NCI-H2227 (cell line): ENCODE measurements around the gene PLBD2.
A peak's percentile ranks its signal among the peaks of the same experiment; 100 is the strongest.

ENCODE experiments used
- DNase-seq: peaks from one replicate; lab custom pipeline; 2025; ENCODE audit not compliant: unreplicated experiment; lab: John Stamatoyannopoulos, UW

PLBD2 gene

GRCh38 chr12:113368331-113368730 is 9.9 kb downstream of the PLBD2 start:
- DNase-seq: no peak

DNA sequence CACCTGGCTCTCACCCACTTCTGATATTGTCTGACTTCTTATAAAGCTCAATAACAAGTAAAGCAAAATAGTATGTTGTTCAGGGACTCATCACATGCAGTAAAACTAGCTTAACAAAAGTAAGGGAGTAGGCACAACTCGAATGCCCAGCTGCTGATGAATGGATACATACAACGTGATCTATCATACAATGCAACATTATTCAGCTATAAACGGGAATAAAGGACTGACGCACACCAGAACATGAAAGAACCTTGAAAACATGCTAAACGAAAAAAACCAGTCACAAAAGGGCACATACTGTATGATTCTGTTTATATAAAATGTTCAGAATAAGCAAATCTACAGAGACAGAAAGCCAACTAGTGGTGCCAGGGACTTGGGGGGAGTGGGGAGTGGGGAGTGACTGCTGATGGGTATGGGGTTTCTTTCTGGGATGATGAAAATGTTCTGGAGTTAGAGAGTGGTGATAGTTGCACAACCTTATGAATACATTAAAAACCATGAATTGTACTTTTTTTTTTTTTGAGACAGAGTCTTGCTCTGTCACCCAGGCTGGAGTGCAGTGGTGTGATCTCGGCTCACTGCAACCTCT is 11.1 kb downstream of the PLBD2 start:
- DNase-seq: no peak

- DNase-seq: no peak
These were observed 12.7 kb downstream of the PLBD2 start for GRCh38 chr12:113370923-113371682.

- no peak for DNase-seq
These were observed 13.4 kb downstream of the PLBD2 start for GRCh38 chr12:113371808-113372207.

DNA sequence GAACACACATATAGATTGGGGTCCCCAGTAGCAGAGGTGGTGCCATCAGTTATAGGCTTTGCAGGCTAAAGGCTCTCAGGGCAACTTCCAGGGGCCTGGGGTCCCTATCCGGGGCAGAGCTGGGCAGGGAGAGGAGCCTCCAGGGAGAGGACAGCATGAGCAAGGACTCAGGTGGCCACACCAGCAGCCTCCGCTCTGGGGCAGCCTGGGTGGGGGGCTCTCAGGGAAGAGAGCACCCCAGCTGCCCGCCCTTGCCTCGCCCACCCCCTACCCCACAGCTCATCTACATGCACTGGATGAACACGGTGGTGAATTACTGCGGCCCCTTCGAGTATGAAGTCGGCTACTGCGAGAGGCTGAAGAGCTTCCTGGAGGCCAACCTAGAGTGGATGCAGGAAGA is 14.0 kb downstream of the PLBD2 start:
- DNase-seq: no peak

DNA sequence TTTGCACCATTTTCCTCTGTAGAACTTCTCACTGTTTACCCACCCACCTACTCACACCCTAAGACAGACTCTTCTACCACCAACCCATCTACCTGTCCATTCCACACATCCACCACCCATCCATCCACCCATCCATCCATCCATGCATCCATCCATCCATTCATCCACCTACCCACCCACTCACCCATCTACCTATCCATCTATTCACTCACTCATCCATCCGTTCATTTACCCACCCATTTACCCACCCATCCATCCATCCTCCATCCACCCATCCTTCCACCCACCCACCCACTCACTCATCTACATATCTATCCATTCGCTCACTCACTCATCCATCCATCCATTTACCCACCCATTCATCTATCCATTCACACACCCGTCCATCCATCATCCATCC is 15.1 kb downstream of the PLBD2 start:
- DNase-seq: no peak

- no peak for DNase-seq
These were observed 15.6 kb downstream of the PLBD2 start for GRCh38 chr12:113373969-113374368.

GRCh38 chr12:113374823-113375428 is 16.5 kb downstream of the PLBD2 start:
- DNase-seq: no peak

DNA sequence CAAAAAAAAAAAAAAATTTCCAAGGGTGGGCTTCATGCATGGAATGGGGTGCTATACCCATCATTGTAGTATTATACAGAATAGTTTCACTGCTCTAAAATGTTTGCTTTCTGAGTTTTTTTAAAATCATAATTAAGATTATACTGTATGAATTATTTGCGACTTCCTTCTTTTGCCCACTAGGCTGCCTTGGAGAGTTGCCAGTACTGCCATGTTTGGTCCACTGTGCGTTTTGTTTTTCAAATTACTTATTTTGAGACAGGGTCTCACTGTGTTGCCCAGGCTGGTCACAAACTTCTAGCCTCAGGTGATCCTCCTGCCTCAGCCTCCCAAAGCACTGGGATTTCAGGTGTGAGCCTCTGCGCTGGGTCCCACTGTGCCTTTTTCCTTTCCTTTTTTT is 19.9 kb downstream of the PLBD2 start:
- DNase-seq: no peak

DNA sequence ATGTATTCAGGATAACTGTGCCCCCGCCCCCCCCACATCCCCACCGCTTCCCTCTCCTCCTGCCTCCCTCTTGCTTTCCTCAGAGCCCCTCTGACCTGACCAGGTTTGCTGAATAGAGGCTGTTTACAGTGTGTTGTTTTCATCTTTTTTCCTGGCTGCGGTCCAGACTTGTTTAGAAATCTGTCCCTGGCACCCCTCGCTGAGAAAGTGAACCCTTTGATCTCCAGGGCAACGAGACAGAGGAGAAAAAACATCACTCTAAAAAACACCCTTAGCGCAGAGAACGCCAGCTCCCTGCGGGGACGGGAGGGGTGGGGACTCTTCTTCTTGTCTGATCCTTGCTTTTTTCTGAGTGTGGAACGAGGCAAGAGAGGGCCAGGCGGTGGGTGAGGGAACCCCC is 22.8 kb downstream of the PLBD2 start:
- peak; percentile 92 for DNase-seq

DNA sequence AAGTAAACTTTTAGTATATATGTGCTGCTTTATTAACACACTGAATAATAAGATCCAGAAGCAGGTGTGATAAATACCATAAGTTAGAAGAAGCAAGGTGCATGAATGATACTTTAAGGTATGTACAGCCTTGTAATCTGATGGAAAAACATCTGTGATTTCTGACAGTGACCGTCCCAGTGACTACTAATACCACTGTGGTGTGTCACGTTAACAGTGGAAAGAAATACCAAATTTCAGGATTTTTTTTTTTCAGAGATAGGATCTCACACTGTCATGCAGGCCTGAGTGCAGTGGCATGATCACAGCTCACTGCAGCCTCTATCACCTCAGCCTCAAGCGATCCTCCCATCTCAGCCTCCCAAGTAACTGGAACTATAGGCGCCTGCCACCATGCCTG is 23.8 kb downstream of the PLBD2 start:
- no peak for DNase-seq

- DNase-seq: no peak
These were observed 26.4 kb downstream of the PLBD2 start for GRCh38 chr12:113384778-113385177.

DNA sequence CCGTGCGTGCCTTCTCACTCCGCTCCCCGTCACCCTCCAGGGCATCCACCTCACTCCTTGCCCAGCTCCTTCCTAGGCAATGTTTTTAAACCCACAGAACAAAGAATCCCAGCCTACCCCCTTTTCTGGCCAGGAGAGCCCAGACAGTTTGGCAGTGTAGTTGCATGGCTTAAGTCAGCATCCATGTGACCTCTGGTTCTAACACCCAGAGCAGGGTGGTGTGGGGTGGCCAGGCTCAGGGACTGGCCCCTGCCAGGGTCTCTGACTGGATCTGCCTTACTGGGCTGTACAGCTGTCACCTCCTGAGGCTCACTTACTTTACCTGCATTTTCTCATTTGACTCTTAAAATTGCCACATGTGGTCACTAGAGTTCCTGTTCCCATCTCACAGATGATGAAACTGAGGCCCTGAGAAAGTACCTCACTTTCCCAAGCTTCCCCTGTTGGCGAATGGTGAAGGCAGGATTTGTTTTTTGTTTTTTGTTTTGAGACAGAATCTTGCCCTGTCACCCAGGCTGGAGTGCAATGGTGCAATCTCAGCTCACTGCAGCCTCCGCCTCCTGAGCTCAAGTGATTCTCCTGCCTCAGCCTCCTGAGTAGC is 27.0 kb downstream of the PLBD2 start:
- DNase-seq: no peak

DNA sequence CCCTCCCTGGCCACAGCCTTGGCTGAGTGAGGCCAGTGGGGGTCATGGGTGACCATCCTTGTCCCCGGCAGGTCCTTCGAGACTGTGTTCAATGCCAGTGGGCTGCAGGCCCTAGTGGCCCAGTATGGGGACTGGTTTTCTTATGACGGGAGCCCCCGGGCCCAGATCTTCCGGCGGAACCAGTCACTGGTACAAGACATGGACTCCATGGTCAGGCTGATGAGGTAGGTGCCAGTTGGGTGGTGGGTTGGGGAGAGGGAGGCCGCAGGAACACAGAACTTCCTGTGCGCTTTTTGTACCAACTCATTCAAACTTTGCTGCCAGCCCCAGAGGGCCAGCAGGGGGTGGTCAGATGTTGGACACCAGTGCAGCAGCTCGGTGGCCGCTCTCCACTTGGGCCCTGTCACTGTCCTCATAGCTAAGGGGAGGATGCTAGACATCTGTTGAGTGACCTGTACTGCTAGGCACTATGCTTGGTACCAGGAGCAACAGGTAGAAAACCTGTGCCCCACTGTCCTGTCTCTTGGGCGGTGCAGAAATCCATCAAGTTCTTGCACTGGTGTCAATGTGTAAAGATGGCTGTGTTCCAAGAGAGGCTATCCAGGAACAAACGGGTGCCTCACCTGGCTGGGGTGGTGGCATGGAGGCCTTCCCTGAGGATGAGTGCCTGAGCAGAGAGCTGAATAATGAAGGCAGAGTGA is 28.6 kb downstream of the PLBD2 start:
- DNase-seq: no peak

DNA sequence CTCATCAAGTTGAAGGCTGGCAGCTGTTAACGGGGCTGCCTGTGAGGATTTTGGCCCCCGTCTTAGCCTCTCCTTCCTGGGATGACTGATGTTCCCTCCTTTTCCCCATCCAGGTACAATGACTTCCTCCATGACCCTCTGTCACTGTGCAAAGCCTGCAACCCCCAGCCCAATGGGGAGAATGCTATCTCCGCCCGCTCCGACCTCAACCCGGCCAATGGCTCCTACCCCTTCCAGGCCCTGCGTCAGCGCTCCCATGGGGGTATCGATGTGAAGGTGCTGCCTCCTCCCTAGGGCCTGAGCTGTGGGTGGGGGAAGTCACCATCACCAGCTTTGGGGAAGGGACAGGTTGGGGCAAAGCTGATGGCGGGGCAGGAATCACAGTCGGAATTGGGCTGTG is 29.2 kb downstream of the PLBD2 start:
- no peak for DNase-seq

- DNase-seq: no peak
These were observed 30.0 kb downstream of the PLBD2 start for GRCh38 chr12:113388351-113388750.

GRCh38 chr12:113390064-113391043 is 32.0 kb downstream of the PLBD2 start:
- DNase-seq: no peak

- no peak for DNase-seq
These were observed 32.8 kb downstream of the PLBD2 start for GRCh38 chr12:113391145-113391544.

DNA sequence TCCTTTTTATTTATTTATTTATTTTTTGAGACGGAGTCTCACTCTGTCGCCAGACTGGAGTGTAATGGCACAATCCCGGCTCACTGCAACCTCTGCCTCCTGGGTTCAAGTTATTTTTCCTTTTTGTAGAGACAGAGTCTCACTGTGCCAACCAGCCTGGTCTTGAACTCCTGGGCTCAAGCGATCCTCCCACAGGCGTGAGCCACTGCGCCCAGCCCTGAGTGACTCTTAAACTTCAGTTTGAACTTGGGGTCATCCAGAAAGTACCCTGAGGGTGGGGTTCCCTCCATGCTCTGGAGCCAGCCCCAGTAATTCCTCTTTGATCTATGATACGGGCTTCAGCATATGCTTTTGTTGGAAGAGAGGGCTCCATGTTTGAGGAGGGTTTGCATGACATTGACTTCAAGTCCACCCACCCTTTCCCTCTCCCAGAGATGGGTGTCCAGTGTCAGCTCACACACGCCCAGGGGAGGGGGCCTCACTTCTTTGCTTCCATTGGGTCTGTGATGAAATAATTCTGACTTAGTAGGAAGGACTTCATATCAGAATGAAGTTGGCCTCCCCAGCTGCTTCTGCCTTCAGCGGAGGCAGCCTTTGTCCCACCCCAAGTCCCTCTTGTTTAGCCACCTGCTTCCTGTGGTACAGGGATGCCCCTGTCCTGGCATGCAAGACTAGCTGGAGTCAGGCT is 33.4 kb downstream of the PLBD2 start:
- DNase-seq: no peak

GRCh38 chr12:113392520-113392919 is 34.1 kb downstream of the PLBD2 start:
- DNase-seq: no peak
